Uterus (tissue), 2 donors: ENCODE measurements around the gene EPS8L1.
"Not testable (repeated sequence)": the region's sequence is repeated elsewhere in the genome, so short reads cannot be mapped to it uniquely, and the experiment has no call there.

Experiments
- CTCF ChIP-seq, 4 experiments: fragments of 200-600 bp in 2 of 4; fragments of 450-650 bp in 2 of 4; sonication (generic) in 2 of 4; IDR thresholded peaks; one replicate each; pipeline ENCODE4 v1.5.1; 2016 to 2019; ENCODE audit warnings: antibody characterized with exemption in 4 of 4, mild to moderate bottlenecking in 2 of 4, moderate library complexity in 1 of 4
- POLR2A ChIP-seq, 2 donors: fragments of 450-650 bp; IDR thresholded peaks; one replicate each; pipeline ENCODE4 v1.6.1; 2016; ENCODE audit warnings: antibody characterized with exemption in 2 of 2, mild to moderate bottlenecking in 1 of 2, moderate library complexity in 1 of 2

GRCh38 chr19:55107252-55107651 is 31.6 kb downstream of the EPS8L1 start:
- TF ChIP-seq CTCF, POLR2A (IDR thresholded peaks at IDR 0.05): not testable (repeated sequence)
